GM06990 (cell line): ENCODE results near the gene HRH3.

Experiments
- DNase-seq: peaks from one replicate; pipeline ENCODE4 v3.0.0-alpha.2; 2011; ENCODE audit not compliant: insufficient read length; ENCODE audit errors: extremely low read depth
- H3K27me3 ChIP-seq: replicated peaks from 2 replicates; pipeline ENCODE4 v1.6.0; 2011; ENCODE audit warnings: low read length; ENCODE audit not compliant: control insufficient read depth, insufficient read depth
- H3K36me3 ChIP-seq: 2 replicates; pipeline ENCODE4 v1.5.1; 2011; ENCODE audit warnings: low read length; ENCODE audit not compliant: control insufficient read depth, insufficient read depth
- H3K4me3 ChIP-seq: replicated peaks from 2 replicates; pipeline ENCODE4 v1.5.1; 2011; ENCODE audit warnings: low read depth, mild to moderate bottlenecking, control low read depth, low read length
- CTCF ChIP-seq: IDR thresholded peaks from 2 replicates; pipeline ENCODE4 v1.5.1; 2011; ENCODE audit warnings: low read length, control low read depth, mild to moderate bottlenecking, inconsistent platforms; ENCODE audit not compliant: insufficient read depth, poor library complexity, severe bottlenecking

The HRH3 gene

GRCh38 chr20:62190639-62191411 is 29.3 kb downstream of the HRH3 start:
- DNase-seq, result no peak
- peaks cover 8% of the 10 kb centered on the region for H3K36me3 ChIP-seq
- TF ChIP-seq CTCF, result no peak
- no peak overlapping the region for H3K4me3 ChIP-seq
- H3K27me3 ChIP-seq, result no peaks in the 10 kb centered on the region

- TF ChIP-seq CTCF, result no peak
- no peak for DNase-seq
- Histone ChIP-seq H3K27me3 (no peaks in the 10 kb centered on the region), H3K36me3 (peaks cover 3% of the 10 kb centered on the region), H3K4me3 (no peak overlapping the region)
Observed at GRCh38 chr20:62186887-62187866, 32.9 kb downstream of the HRH3 start.

GRCh38 chr20:62186096-62186426 is 34.0 kb downstream of the HRH3 start:
- TF ChIP-seq CTCF, result no peak
- DNase-seq, result no peak
- H3K36me3 ChIP-seq, result peaks cover 3% of the 10 kb centered on the region
- no peak overlapping the region for H3K4me3 ChIP-seq
- no peaks in the 10 kb centered on the region for H3K27me3 ChIP-seq

GRCh38 chr20:62183426-62184142 is 36.5 kb downstream of the HRH3 start:
- no peak for TF ChIP-seq CTCF
- no peaks in the 10 kb centered on the region; the same call in none of the 2 replicates for H3K36me3 ChIP-seq
- no peak for DNase-seq

GRCh38 chr20:62182469-62183425 is 37.3 kb downstream of the HRH3 start, which contains the start of gene MTG2:
Gene MTG2 (plus strand): TSS chr20:62183028. CDS start chr20:62193421, 10,393 bp downstream.
- no peak for TF ChIP-seq CTCF
- Histone ChIP-seq H3K4me3 (peak within 1 kb of the TSS; percentile 82), H3K36me3 (no peaks in the 10 kb centered on the region; the same call in none of the 2 replicates), H3K27me3 (no peaks in the 10 kb centered on the region)
- peak; percentile 93 for DNase-seq

More at GRCh38 chr20:62183426-62184142, 36.5 kb downstream of the HRH3 start:
- no peaks in the 10 kb centered on the region for H3K27me3 ChIP-seq
- H3K4me3 ChIP-seq, result peak overlapping the region; percentile 82
